ENCODE measurements around the gene SOX10. TPM values are rescaled to one million over a fixed set of nuclear protein-coding genes. Genes with fewer than 3 reads are reported as not detected.

The SOX10 gene
- total RNA-seq, 1 experiment from 2014 or later = 2.4 TPM

GRCh38 chr22:37940698-37941376, 43.5 kb downstream of the SOX10 start:
- Histone ChIP-seq H3K9ac (ENCODE audit: extremely low read depth, insufficient read length, low read length) (no peak overlapping the region), H3K27ac (ENCODE audit: insufficient read length, low read depth, low read length) (no peak overlapping the region), H3K4me1 (ENCODE audit: insufficient read depth, low read length) (no peaks in the 10 kb centered on the region), H3K79me2 (ENCODE audit: insufficient read depth, low read length) (no peaks in the 10 kb centered on the region), H3K18ac (ENCODE audit: insufficient read length, low read depth, low read length) (no peak overlapping the region), H2BK120ac (ENCODE audit: low read depth, low read length, poor library complexity, severe bottlenecking) (no peak overlapping the region), H4K5ac (ENCODE audit: insufficient read length, low read depth, low read length) (no peak overlapping the region), H2BK12ac (ENCODE audit: insufficient read length, low read depth, low read length) (no peak overlapping the region), H3K79me1 (ENCODE audit: insufficient read depth, low read depth, low read length, poor library complexity, severe bottlenecking) (no peaks in the 10 kb centered on the region), H2AFZ (ENCODE audit: low read length) (no peak overlapping the region), H3K9me3 (ENCODE audit: control insufficient read depth, low read depth, low read length) (no peaks in the 10 kb centered on the region), H3K4ac (ENCODE audit: low read depth, low read length) (no peak overlapping the region), H4K8ac (replicated peaks; ENCODE audit: insufficient read length, low read depth, low read length) (no peak overlapping the region), H3K23ac (ENCODE audit: insufficient read length, low read depth, low read length) (no peak overlapping the region), H3K23me2 (ENCODE audit: insufficient read length, low read depth, low read length, poor library complexity, severe bottlenecking) (no peaks in the 10 kb centered on the region), H3K56ac (ENCODE audit: insufficient read length, low read depth, low read length) (no peak overlapping the region), H2AK5ac (ENCODE audit: insufficient read length, low read length) (no peak overlapping the region), H3K4me2 (ENCODE audit: insufficient read depth, insufficient read length, low read length) (no peak overlapping the region), H3T11ph (ENCODE audit: low read length) (no peak overlapping the region), H2BK5ac (ENCODE audit: insufficient read length, low read length) (no peak overlapping the region), H2BK15ac (ENCODE audit: low read depth, low read length) (no peak overlapping the region), H4K91ac (ENCODE audit: insufficient read length, low read depth, low read length) (no peak overlapping the region), H2BK20ac (ENCODE audit: low read depth, low read length, poor library complexity, severe bottlenecking) (no peak overlapping the region), H3K27me3 (ENCODE audit: insufficient read depth, low read length) (no peaks in the 10 kb centered on the region), H3K14ac (ENCODE audit: insufficient read depth, low read length) (no peak overlapping the region), H4K20me1 (ENCODE audit: control insufficient read depth, insufficient read depth, insufficient read length) (no peaks in the 10 kb centered on the region)
- no CpG with 5 or more reads among the region's 12 CpGs for WGBS (ENCODE audit: extremely low coverage, insufficient read length, low lambda C conversion rate)
- Mint-ChIP-seq H3K4me3 (no peak overlapping the region; a peak in 1 of 5 replicates), H3K27ac (peak overlapping the region in 2 of 3 experiments; percentile 15 to 82; a peak in 2 of 7 replicates), H3K27me3 (ENCODE audit: low read depth) (no peaks in the 10 kb centered on the region), H3K9me3 (no peaks in the 10 kb centered on the region), H3K36me3 (ENCODE audit: insufficient read depth in 1 of 3, low read depth in 3 of 3) (peaks cover 3 to 41% (median 30%) of the 10 kb centered on the region in 3 experiments; a peak in 6 of 7 replicates), H3K4me1 (peaks cover 0 to 7% of the 10 kb centered on the region in 2 experiments; a peak in 1 of 4 replicates)
- no peak for DNase-seq
- TF ChIP-seq CTCF (conservative IDR thresholded peaks at IDR 0.05) = no peak

All from H9 (cell line).